Measurements from ENCODE around the gene AUTS2. TPM values are rescaled to one million over a fixed set of nuclear protein-coding genes. Genes with fewer than 3 reads are reported as not detected.

Gene AUTS2
- total and polyA plus RNA-seq, 4 donors, result 4.9 to 24.4 (median 7.0) TPM

DNA sequence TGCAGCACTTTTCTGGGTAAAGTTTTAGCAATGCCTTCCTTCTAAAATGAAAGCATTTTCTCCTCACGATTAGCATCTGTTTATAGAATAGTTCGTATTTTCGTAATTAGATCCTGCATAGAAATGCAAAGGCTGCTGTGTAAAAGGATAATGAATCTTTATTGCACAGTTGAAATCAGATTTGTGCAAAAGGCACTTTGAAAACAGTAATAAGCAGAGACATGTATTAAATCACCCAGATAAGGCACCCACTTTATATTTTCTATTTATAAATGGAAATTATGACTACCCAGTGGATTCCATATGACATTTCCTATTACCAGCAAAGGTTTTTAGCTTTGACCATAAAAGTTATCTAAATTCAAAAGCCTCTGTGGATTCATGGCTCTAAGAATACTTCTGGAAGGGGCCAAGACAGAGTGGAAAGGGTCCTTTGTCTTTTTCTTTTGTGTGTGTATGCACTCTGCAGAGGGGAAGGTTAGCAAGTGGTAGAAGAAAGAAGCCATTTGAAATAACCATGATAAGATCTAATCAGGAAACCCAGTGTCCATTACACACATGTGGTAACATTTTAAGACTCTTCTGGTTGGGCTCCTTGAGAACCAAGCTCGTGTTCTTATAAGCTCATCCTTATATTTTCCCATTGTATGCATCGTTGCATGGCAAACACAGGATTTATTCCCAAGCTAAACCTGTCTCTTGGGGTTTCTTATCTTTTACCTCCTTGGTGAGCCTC is 612.1 kb downstream of the AUTS2 start:
- WGBS, result 83% methylated on average over 5 of the region's 5 CpGs

More for the DNA sequence above, 612.1 kb downstream of the AUTS2 start:
- Histone ChIP-seq H3K9me3 (ENCODE audit: control insufficient read depth in 4 of 4, low read length in 3 of 4) (no peaks in the 10 kb centered on the region), H3K36me3 (ENCODE audit: control insufficient read depth in 4 of 4, insufficient read depth in 3 of 4, low read depth in 1 of 4, low read length in 3 of 4) (no peaks in the 10 kb centered on the region), H3K27me3 (ENCODE audit: control insufficient read depth in 4 of 4, insufficient read depth in 4 of 4, low read length in 3 of 4) (no peaks in the 10 kb centered on the region), H3K9ac (ENCODE audit: low read depth in 1 of 2, low read length in 2 of 2) (no peak overlapping the region), H3K4me3 (ENCODE audit: low read depth in 1 of 3, low read length in 3 of 3) (no peak overlapping the region), H3K27ac (ENCODE audit: low read depth in 1 of 2, low read length in 2 of 2) (no peak overlapping the region), H3K4me1 (ENCODE audit: control insufficient read depth in 4 of 4, insufficient read depth in 4 of 4, low read length in 3 of 4) (no peaks in the 10 kb centered on the region)
- TF ChIP-seq EGR1 (IDR thresholded peaks at IDR 0.05; ENCODE audit: low read depth in 2 of 2), result no peak
- no peak for TF ChIP-seq RAD21 (IDR thresholded peaks at IDR 0.05)
- TF ChIP-seq HNF4G (IDR thresholded peaks at IDR 0.05), result no peak
- no peak for TF ChIP-seq FOXA2 (IDR thresholded peaks at IDR 0.05)
- TF ChIP-seq, protein P1, sequence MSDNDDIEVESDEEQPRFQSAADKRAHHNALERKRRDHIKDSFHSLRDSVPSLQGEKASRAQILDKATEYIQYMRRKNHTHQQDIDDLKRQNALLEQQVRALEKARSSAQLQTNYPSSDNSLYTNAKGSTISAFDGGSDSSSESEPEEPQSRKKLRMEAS (IDR thresholded peaks at IDR 0.05), result no peak
- no peak for TF ChIP-seq TAF1 (conservative IDR thresholded peaks at IDR 0.05)
- no peak for TF ChIP-seq NR2F2 (IDR thresholded peaks at IDR 0.05)
- no peak for TF ChIP-seq YY1 (IDR thresholded peaks at IDR 0.05)
- no peak for TF ChIP-seq RXRA (IDR thresholded peaks at IDR 0.05)
- TF ChIP-seq, protein P2, sequence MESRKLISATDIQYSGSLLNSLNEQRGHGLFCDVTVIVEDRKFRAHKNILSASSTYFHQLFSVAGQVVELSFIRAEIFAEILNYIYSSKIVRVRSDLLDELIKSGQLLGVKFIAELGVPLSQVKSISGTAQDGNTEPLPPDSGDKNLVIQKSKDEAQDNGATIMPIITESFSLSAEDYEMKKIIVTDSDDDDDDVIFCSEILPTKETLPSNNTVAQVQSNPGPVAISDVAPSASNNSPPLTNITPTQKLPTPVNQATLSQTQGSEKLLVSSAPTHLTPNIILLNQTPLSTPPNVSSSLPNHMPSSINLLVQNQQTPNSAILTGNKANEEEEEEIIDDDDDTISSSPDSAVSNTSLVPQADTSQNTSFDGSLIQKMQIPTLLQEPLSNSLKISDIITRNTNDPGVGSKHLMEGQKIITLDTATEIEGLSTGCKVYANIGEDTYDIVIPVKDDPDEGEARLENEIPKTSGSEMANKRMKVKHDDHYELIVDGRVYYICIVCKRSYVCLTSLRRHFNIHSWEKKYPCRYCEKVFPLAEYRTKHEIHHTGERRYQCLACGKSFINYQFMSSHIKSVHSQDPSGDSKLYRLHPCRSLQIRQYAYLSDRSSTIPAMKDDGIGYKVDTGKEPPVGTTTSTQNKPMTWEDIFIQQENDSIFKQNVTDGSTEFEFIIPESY (IDR thresholded peaks at IDR 0.05), result no peak
- TF ChIP-seq SP1 (IDR thresholded peaks at IDR 0.05), result no peak
- TF ChIP-seq GABPA (IDR thresholded peaks at IDR 0.05 in 1 of 2, conservative IDR thresholded peaks at IDR 0.05 in 1 of 2), result no peak
- TF ChIP-seq, protein P3, sequence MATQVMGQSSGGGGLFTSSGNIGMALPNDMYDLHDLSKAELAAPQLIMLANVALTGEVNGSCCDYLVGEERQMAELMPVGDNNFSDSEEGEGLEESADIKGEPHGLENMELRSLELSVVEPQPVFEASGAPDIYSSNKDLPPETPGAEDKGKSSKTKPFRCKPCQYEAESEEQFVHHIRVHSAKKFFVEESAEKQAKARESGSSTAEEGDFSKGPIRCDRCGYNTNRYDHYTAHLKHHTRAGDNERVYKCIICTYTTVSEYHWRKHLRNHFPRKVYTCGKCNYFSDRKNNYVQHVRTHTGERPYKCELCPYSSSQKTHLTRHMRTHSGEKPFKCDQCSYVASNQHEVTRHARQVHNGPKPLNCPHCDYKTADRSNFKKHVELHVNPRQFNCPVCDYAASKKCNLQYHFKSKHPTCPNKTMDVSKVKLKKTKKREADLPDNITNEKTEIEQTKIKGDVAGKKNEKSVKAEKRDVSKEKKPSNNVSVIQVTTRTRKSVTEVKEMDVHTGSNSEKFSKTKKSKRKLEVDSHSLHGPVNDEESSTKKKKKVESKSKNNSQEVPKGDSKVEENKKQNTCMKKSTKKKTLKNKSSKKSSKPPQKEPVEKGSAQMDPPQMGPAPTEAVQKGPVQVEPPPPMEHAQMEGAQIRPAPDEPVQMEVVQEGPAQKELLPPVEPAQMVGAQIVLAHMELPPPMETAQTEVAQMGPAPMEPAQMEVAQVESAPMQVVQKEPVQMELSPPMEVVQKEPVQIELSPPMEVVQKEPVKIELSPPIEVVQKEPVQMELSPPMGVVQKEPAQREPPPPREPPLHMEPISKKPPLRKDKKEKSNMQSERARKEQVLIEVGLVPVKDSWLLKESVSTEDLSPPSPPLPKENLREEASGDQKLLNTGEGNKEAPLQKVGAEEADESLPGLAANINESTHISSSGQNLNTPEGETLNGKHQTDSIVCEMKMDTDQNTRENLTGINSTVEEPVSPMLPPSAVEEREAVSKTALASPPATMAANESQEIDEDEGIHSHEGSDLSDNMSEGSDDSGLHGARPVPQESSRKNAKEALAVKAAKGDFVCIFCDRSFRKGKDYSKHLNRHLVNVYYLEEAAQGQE (IDR thresholded peaks at IDR 0.05), result no peak
- TF ChIP-seq CTCF (IDR thresholded peaks at IDR 0.05; ENCODE audit: low read depth, low read length, missing input control), result no peak
- TF ChIP-seq FOXA1 (IDR thresholded peaks at IDR 0.05), result no peak
- TF ChIP-seq, protein P4, sequence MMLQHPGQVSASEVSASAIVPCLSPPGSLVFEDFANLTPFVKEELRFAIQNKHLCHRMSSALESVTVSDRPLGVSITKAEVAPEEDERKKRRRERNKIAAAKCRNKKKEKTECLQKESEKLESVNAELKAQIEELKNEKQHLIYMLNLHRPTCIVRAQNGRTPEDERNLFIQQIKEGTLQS (IDR thresholded peaks at IDR 0.05), result no peak
- no peak for TF ChIP-seq JUND (IDR thresholded peaks at IDR 0.05)
- TF ChIP-seq HNF4A (conservative IDR thresholded peaks at IDR 0.05), result no peak
- DNase-seq (ENCODE audit: low spot score), result no peak
